PC-3 (cell line): Measurements from ENCODE around the gene CDCA4. TPM values are rescaled to one million over a fixed set of nuclear protein-coding genes. Genes with fewer than 3 reads are reported as not detected.

Source experiments
- ATAC-seq: fragments of 200-7000 bp; cut with Tn5 transposase; 2 replicates; pipeline ENCODE4 v1.9.1; 2020; ENCODE audit warnings: mild to moderate bottlenecking, moderate library complexity
- BruUV-seq: library from RNA; stranded (reverse); fragments of 400-500 nt; replicated peaks from 2 replicates; lab custom pipeline; 2021; lab: Mats Ljungman, UMichigan
- CTCF ChIA-PET: fragments of 300-600 bp; sonication (Branson Sonifier 250); formaldehyde crosslinking; loops from one replicate; lab custom pipeline; 2022; ENCODE audit warnings: antibody characterized with exemption; lab: Charles Lee
- POLR2A ChIA-PET: fragments of 300-600 bp; sonication (Branson Sonifier 250); formaldehyde crosslinking; loops from one replicate; lab custom pipeline; 2022; ENCODE audit warnings: antibody characterized with exemption; ENCODE audit not compliant: unreplicated experiment; lab: Charles Lee
- DNase-seq: peaks from one replicate; pipeline ENCODE4 v3.0.0-alpha.2; 2015
- H2AFZ ChIP-seq: fragments of 300-600 bp; sonication (generic); 2 replicates; pipeline ENCODE4 v1.6.0; 2016; ENCODE audit warnings: antibody characterized with exemption, low read length
- H3F3A ChIP-seq: fragments of 300-600 bp; sonication (generic); one replicate; pipeline ENCODE4 v1.6.0; 2017; ENCODE audit warnings: antibody characterized with exemption, low read length, control low read depth, mild to moderate bottlenecking; ENCODE audit not compliant: unreplicated experiment
- H3K27ac ChIP-seq: fragments of 300-600 bp; sonication (generic); 2 replicates; pipeline ENCODE4 v1.5.1; 2016; ENCODE audit warnings: mild to moderate bottlenecking, low read length
- H3K27me3 ChIP-seq: fragments of 300-600 bp; sonication (generic); 2 replicates; pipeline ENCODE4 v1.6.1; 2016; ENCODE audit warnings: low read length, mixed read lengths
- H3K36me3 ChIP-seq: fragments of 300-600 bp; sonication (generic); 2 replicates; pipeline ENCODE4 v1.6.1; 2016; ENCODE audit warnings: low read depth, mixed run types, low read length, mixed read lengths
- H3K4me1 ChIP-seq: fragments of 300-600 bp; sonication (generic); 2 replicates; pipeline ENCODE4 v1.5.1; 2016; ENCODE audit warnings: low read length; ENCODE audit not compliant: insufficient read depth
- H3K4me2 ChIP-seq: fragments of 300-600 bp; sonication (generic); 2 replicates; pipeline ENCODE4 v1.6.0; 2016; ENCODE audit warnings: low read length
- H3K4me3 ChIP-seq: fragments of 300-600 bp; sonication (generic); 2 replicates; pipeline ENCODE4 v1.5.1; 2016; ENCODE audit warnings: mild to moderate bottlenecking, low read length, mixed read lengths
- H3K79me2 ChIP-seq: fragments of 300-600 bp; sonication (generic); 2 replicates; pipeline ENCODE4 v1.6.1; 2017; ENCODE audit warnings: low read length, mixed read lengths
- H3K9ac ChIP-seq: fragments of 300-600 bp; sonication (generic); 2 replicates; pipeline ENCODE4 v1.6.0; 2016; ENCODE audit warnings: mild to moderate bottlenecking, low read length
- H3K9me2 ChIP-seq: fragments of 300-600 bp; sonication (generic); replicated peaks from 2 replicates; pipeline ENCODE4 v1.6.1; 2016; ENCODE audit warnings: mixed run types, low read length, mixed read lengths
- H3K9me3 ChIP-seq: fragments of 300-600 bp; sonication (generic); 2 replicates; pipeline ENCODE4 v1.6.1; 2016; ENCODE audit warnings: low read length, mixed read lengths
- H4K20me1 ChIP-seq: fragments of 300-600 bp; sonication (generic); 2 replicates; pipeline ENCODE4 v1.6.1; 2016; ENCODE audit warnings: low read length, mixed read lengths
- CTCF ChIP-seq: fragments of 300-600 bp; sonication (generic); conservative IDR thresholded peaks from 2 replicates; pipeline ENCODE4 v1.5.1; 2017; ENCODE audit warnings: antibody characterized with exemption, low read depth, mild to moderate bottlenecking, low read length
- EZH2 ChIP-seq: fragments of 300-600 bp; sonication (generic); IDR thresholded peaks from one replicate; pipeline ENCODE4 v1.6.1; 2017; ENCODE audit warnings: antibody characterized with exemption, mild to moderate bottlenecking, low read length; ENCODE audit not compliant: unreplicated experiment
- EZH2phosphoT487 ChIP-seq: fragments of 300-600 bp; sonication (generic); IDR thresholded peaks from 2 replicates; pipeline ENCODE4 v1.6.1; 2018; ENCODE audit warnings: mild to moderate bottlenecking, antibody characterized with exemption, low read length, borderline replicate concordance
- intact Hi-C: fragments of 100-400 bp; cut with micrococcal nuclease; formaldehyde crosslinking; loops from 2 replicates; pipeline ENCODE4 v1.9.0; 2023
- total RNA-seq: library from RNA; depleted of rRNA; stranded (reverse); fragments of >200 nt; gene quantifications from 2 replicates; pipeline ENCODE4 v1.2.3, GENCODE V29; 2014

CDCA4 gene
- total RNA-seq, 1 experiment from 2014 or later, result 113 TPM

- H3K4me3 ChIP-seq, result no peak overlapping the region
- H3F3A ChIP-seq, result no peaks in the 10 kb centered on the region
- H3K79me2 ChIP-seq, result peaks cover 15% of the 10 kb centered on the region
- peaks cover 23% of the 10 kb centered on the region for H3K4me1 ChIP-seq
- H2AFZ ChIP-seq, result no peak overlapping the region
- H3K9me3 ChIP-seq, result no peaks in the 10 kb centered on the region
- H3K36me3 ChIP-seq, result no peaks in the 10 kb centered on the region
- DNase-seq (no peak), ATAC-seq (no peak)
- H3K9me2 ChIP-seq, result no peaks in the 10 kb centered on the region
- H3K27me3 ChIP-seq, result no peaks in the 10 kb centered on the region
- no peak overlapping the region for H3K4me2 ChIP-seq
- CTCF ChIA-PET, result no interaction called here
- POLR2A ChIA-PET, result no interaction called here
- no peak overlapping the region for H3K27ac ChIP-seq
- H4K20me1 ChIP-seq, result no peaks in the 10 kb centered on the region
- no peak overlapping the region for H3K9ac ChIP-seq
- TF ChIP-seq EZH2 (no peak), CTCF (no peak), EZH2phosphoT487 (no peak)
- intact Hi-C loops, result no loop called here
- no TSS peak for BruUV-seq
Measured at GRCh38 chr14:104984056-104984894, 36.6 kb downstream of the CDCA4 start.

GRCh38 chr14:104983231-104983721, 37.6 kb downstream of the CDCA4 start:
- H3K4me1 ChIP-seq, result peaks cover 26% of the 10 kb centered on the region
- H3K27ac ChIP-seq, result no peak overlapping the region
- no peaks in the 10 kb centered on the region for H3F3A ChIP-seq
- no peaks in the 10 kb centered on the region for H3K27me3 ChIP-seq
- H3K79me2 ChIP-seq, result peaks cover 15% of the 10 kb centered on the region
- H3K36me3 ChIP-seq, result no peaks in the 10 kb centered on the region
- no peak overlapping the region for H2AFZ ChIP-seq
- no peak for TF ChIP-seq CTCF
- no peak for TF ChIP-seq EZH2phosphoT487
- no peak for TF ChIP-seq EZH2
- ATAC-seq, result no peak
- H4K20me1 ChIP-seq, result no peaks in the 10 kb centered on the region
- no peak overlapping the region for H3K4me3 ChIP-seq
- no peak for DNase-seq
- no TSS peak for BruUV-seq
- POLR2A ChIA-PET, result no interaction called here
- no peak overlapping the region for H3K4me2 ChIP-seq
- no peaks in the 10 kb centered on the region for H3K9me2 ChIP-seq
- intact Hi-C loops, result no loop called here
- H3K9me3 ChIP-seq, result no peaks in the 10 kb centered on the region
- CTCF ChIA-PET, result no interaction called here
- H3K9ac ChIP-seq, result no peak overlapping the region
